Measurements from ENCODE around the gene ANKRD9.
"Not testable (repeated sequence)": the region's sequence is repeated elsewhere in the genome, so short reads cannot be mapped to it uniquely, and the experiment has no call there.

ANKRD9 gene

DNA sequence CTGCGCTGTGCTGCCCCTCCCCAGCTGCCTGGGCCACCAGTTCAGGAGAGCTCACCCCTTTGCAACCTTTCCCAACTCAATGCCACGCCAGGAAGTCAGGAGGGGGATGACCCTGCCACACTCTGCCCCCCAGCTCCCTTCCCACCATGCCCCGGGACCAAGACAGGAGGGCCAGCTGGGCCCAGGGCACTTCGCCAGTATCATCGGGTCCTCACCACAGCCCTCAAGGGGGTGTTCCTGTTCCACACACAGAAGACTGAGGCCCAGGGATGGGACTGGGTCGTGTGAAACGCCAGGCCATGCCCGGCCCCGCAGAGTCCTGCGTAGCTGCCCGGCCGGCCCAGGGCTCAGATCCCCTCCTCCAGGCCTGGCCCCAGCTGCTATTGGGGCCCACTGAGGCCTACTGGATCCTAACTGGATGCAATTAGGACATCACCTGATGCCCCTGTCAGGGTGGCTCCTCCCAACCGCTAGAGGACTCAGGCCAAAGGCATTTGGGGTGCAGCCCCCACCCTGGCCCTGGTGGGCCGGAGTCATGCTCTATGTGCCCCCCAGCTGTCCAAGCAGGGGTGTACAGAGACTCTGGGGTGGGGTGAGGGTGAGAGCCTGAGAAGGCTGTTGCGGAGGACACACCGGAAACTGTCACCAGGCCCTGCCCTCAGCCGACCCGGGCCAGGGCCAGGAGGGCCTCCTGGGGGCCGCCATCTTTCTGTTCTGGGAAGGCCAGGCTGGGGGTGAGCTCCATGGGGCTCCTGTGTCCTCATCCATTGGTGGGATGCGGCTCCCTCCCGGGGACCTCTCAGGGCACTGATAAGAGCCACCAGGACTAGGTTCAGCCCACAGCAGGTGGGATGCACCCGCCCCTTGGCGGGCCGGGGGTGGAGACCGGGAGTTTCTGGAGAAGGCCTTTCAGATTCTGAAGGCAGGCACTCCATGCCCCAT lies 29.3 kb upstream of the ANKRD9 start:
- DNase-seq (ENCODE audit: low read depth): no peak

DNA sequence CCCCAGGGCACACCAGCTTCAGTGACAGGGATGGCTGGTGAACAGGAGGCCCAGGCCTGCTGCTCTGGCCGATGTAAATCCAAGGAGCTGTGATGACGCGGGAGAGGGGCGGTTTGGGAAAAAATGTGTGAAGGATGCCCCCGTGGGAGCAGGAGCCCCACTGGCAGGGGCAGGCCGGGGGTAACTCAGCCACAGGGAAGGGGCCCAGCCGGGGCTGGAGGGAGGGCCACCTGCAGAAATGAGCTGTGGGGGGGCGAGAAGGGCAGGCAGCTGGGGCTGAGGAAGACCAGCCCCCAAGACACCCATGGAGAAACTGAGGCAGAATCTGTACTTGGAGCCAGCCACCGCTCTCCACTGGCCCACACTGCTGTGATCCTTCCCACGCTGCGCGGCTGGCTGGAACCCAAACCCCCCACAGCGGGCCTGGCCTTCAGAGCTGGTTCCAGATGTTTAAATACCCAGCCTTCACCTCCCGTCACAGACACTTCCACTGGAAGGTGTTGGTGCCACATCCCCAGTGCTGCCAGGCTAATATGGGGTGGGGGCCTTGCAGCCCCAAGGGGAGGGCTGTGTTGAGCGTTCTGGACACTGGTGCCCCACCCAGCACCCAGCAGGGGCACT lies 28.5 kb upstream of the ANKRD9 start:
- no peak for DNase-seq (ENCODE audit: low read depth)

DNA sequence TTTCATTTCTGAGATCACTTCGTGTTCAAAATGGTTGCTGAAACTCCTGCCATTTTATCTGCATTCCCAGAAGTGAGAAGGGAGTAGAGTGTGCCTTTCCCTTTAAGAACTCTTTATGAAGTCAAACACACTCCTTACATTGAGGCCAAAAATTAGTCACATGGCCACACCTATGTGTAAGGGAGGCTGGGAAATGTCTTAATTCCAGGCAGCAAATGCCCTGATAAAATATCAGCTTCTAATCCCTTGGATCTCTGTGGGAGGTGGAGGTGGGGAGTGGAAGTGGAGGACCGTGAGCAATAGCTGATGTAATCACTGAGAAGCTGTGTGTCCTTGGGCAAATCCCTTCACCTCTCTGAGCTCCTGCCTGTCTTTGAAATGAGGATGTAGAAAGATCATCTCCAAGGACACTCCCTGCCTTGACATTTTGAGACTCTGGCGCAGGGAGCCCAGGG lies 22.7 kb upstream of the ANKRD9 start:
- DNase-seq (ENCODE audit: low read depth): no peak

DNA sequence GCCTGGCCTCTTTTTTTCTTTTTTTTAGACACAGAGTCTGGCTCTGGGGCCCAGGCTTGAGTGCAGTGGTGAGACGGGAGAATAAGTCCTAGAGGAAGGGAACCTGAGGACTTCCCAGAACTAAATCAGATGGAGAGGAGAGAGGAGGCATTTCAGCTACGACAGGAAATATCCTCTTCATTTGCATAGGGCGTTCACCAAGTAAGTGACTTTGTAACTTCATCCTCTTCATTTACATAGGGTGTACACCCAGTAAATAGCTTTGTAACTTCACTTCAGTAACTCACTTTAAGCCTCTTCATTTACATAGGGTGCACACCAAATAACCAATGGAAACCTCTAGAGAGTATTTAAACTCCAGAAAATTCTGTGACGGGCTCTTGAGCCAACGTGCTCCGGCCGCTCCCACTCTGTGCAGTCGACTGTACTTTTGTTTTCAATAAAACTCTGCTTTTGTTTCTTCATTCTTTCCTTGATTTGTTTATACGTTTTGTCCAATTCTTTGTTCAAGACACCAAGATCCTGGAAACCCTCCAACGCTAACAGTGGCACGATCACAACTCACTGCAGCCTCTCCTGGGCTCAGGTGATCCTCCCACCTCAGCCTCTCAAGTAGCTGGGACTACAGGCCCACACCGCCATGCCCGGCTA lies 21.4 kb upstream of the ANKRD9 start:
- DNase-seq (ENCODE audit: low read depth): no peak

DNA sequence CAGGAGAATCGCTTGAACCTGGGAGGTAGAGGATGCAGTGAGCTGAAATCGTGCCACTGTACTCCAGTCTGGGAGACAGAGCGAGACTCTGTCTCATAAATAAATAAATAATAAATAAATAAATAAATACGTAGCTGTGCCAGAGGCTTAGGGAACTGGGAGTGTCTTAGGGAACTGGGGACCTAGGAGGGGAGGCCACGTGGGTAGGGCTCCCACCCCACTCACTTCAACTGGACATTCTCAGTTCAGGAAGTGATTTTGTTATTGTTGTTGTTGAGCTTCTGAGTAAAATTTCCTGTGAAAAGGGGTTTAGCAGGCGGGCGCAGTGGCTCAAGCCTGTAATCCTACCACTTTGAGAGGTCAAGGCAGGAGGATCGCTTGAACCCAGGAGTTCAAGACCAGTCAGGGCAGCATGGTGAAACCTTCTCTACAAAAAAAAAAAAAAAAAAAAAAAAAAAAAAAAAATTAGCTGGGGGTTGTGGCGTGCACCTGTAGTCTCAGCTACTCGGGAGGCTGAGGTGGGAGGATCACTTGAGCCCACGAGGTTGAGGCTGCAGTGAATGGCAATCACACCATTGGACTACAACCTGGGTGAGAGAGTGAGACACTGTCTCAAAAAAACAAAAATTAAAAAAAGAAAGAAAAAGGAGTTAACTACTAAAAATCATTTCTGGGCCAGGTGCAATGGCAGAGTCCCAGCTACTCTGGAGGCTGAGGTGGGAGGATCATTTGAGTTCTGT lies 19.0 kb upstream of the ANKRD9 start:
- no peak for DNase-seq (ENCODE audit: low read depth)

DNA sequence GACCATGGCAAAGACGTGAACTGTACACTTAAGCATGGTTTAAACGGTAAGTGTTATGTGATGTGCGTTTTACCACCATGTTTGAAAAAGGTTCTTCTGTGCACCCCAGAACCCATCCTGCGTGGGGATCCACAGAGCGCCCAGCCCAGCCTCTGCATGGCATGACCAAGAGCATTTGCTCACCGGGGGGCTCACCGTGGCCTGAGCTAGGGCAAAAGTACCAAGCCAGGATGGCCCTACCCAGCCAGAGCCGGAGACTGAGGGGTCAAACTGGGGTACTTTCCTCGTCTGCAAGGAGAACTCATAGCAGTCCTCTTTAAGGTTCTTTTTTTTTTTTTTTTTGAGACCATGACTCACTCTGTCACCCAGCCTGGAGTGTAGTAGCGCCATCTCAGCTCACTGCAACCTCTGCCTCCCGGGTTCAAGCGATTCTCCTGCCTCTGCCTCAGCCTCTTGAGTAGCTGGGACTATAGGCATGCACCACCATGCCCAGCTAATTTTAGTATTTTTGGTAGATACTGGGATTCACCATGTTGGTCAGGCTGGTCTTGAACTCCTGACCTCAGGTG lies 16.4 kb upstream of the ANKRD9 start:
- DNase-seq (ENCODE audit: low read depth): no peak

DNA sequence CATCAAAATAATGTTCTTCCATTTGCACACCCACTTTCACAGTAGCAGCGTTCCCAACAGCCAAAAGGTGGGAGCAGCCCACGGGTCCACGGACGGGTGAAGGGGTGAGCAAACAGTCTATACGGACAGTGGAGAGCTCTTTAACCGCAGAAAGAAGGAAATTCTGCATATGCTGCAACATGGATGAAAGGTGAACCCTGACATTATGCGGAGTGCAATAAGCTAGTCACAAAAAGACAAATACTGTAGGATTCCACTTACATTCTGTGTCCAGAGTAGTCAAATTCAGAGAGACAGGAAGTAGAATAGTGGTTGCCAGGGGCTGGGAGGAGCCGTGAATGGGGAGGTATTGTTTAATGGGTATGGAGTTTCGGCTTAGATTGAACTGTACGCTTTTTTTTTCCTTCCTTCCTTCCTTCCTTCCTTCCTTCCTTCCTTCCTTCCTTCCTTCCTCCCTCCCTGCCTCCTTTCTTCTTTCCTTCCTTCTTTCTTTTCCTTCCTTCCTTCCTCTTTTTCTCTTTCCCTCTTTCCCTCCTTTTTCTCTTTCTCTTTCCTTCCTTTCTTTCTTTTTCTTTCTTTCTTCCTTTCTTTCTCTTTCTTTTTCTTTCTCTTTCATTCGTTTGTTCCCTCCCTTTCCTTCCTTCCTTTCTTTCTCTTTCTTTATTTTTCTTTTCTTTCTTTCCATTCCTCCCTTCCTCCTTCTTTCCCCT lies 15.8 kb upstream of the ANKRD9 start:
- DNase-seq (ENCODE audit: low read depth): no peak

DNA sequence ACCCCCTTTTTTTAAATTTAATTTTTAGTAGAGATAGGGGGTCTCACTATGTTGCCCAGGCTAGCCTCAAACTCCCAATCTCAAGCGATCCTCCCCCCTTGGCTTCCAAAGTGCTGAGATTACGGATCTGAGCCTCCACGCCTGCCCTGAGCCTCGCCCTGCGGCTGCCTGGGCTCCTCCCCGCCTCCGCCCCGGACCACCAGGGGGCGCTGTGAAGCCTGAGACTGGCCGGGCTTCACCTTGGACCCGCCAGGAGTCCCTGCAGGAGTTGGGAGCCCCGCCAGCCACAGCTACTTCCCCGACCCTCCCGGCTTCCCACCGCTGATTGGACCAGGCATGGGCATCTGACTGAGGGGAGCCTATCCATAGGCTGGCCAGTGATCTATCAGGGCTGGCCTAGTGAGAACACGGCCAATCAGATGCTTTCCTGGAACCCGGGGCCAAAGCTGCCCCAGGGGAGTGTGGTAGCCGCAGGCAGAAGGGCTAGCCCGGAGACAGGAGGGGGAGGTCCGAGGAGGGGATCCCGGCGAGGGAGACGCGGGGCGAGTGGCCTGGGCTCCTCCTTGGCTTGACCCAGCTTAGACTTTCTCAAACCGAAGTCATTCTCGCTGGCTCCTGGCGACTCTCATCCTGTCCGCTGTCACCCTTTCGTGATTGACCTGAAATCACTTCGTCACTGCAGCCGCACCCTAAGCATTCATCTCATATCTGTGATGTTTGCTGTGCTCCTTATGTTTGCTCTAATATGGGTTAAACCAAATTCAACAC lies 15.1 kb upstream of the ANKRD9 start:
- peak; percentile 86 for DNase-seq (ENCODE audit: low read depth)

DNA sequence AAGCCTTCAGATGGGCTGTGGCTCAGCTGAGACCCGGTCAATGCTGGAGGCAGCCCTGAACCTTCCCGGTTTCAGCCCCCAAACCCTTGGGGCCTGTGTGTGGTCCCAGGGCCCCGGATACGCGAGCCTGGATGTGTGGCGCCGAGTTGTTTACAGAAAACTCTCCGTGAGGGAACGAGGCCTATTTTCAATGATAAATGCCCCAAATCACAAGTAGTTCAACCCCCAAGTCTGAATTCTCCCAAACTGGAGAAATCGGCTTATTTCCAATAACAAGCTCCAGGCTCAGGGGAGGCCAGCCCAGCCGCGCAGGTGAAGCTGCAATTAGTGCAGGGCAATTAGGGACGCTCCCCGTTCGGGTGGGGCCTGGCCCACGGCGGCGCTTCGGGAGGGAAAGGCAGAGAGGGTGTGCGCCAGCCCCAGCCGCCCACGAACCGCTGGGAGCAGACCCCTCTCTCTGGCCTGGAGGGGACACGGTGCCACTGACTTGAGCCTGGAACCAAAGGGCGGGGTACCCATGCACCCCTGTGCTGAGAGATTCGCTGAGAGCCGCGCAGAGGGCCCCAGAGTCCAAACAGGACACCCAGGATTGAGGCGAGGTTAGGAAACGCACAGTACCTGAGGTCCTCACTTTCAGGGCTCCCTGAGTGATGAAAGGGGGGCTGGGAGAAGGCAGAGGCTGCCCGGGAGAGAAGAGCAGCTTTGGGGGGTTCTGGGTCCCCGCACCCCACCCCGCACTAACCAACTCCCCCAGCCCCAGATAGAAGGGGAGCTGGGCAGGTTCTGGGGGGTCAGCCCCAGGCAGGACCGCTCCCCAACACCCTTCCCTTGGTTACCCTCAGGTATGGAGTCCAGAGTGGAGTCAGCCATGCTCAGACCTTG lies 14.2 kb upstream of the ANKRD9 start:
- no peak for DNase-seq (ENCODE audit: low read depth)

DNA sequence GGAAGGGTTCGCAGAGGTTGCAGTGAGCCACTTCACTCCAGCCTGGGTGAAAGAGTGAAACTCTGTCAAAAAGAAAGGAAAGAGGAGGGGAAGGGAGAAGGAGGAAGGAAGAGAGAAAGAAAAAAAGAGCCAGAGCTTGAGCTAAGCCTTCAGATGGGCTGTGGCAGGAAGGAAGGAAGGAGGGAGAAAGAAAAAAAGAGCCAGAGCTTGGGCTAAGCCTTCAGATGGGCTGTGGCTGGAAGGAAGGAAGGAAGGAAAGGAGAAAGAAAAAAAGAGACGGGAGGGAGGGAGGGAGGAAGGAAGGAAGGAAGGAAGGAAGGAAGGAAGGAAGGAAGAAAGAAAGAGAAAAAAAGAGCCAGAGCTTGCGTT lies 13.6 kb upstream of the ANKRD9 start:
- DNase-seq (ENCODE audit: low read depth): no peak

DNA sequence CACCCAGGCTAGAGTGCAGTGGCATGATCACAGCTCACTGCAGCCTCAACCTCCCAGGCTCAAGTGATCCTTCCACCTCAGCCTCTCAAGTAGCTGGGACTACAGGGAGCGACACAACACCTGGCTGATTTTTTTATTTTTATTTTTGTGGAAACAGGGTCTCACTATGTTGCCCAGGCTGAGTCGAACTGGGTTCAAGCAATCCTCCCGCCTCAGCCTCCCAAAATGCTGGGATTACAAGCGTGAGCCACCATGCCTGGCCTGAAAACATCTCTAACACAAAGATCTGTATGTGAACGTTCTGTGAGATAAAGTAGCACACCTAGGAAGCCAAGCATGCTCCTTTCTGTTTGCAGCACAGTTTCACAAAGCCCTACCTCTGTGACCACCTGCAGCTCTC lies 10.1 kb upstream of the ANKRD9 start:
- not testable (repeated sequence) for DNase-seq (ENCODE audit: low read depth)

DNA sequence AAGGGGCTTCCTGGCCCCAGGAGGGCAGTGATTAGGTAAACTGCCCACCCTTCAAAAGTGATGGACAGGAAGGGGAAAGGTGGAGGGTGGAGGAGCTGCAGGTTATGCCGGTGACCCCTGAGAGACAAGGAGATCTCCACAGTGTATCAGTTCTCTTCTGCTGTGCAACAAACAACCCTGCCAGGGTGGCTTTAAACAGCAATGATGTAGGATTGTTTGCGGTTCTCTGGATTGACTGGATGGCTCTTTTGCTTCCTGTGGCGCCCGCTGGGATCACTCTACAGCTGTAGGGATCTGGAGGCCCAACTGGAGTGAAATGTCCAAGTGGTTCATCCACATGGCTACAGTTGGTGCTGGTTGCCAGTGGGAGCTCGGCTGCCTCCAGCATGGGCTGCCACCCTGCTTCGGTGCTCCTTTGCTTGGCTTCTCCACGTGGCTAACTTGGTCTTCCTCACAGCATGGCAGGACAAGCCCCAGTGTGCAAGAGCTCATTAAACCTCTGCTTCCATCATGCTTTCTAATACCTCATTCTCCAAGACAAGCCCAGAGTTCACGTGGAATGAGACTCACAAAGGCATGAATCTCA lies 8.6 kb upstream of the ANKRD9 start:
- no peak for DNase-seq (ENCODE audit: low read depth)

DNA sequence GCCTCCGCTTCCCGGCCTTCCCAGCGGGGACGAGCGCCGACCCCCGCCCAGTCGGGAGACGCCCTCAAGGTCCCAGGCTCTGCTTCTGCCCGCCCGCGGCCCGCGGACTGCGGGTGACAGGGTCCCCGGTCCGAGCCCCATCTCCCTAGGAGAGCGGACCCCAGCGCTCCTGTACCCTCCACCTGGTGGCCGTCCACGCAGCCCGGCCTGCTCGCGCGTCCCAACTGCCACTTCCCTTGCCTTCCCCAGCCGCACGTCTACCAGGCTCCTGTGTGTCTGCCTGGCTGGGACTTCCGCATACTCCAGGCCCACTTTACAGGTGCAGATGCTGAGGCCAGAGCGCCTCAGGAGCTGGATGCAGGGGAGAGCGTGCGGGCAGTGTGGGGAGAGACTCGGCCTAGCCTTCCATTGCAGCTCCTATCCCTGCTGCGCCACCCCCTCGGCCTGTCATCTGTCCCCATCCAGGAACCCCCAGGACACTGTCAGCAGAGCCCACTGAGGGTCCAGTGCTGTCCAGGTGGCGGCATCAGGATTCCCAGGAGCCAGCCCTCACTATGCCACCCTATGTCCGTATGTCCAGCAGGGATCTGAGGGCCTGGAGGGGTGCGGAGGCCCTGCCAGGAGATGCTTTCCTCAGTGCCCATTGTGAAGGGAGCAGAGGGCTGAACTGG lies 8.0 kb upstream of the ANKRD9 start:
- no peak for DNase-seq (ENCODE audit: low read depth)

DNA sequence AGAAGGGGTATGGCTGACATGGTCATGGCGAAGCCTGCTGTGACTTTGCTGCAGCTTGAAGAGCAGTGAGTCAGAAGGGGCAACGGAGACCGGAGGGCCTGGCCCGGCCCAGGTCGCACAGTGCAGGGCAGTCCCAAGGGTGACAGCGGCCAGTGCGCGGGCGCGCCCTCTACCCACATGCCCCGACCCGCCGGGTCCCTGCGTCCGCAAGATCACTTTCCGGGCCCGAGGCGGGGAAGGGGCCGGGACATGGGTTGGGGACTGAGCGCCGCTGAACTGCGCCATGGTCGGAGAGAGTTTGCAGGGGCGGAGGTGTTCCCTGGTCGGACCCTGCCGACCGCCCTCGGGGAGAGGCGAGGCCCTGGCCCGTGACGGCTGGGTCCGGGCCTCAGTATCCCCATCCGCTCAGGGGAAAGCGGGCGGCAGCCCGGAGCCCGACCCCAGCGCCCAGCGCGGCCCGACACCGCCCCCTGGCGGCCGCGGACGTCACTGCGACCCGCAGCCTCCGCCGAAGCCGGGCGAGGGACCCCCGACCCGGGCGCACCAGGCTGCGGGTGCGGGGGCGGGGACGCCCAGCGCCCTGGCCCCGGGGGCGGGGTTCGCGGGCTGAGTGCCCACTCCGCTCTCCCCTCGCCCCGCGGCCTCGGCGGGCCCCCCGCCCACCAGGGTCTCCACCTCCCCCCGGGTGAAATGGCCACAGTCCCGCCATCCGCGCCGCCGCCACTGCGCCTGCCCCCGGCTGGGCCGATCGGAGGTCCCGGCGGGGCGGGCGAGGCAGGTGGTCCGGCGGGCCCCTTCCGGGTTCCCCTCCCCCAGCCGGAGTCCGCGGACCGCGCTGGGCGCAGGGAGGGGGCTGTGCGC lies 7.2 kb upstream of the ANKRD9 start:
- peak; percentile 33 for DNase-seq (ENCODE audit: low read depth)

DNA sequence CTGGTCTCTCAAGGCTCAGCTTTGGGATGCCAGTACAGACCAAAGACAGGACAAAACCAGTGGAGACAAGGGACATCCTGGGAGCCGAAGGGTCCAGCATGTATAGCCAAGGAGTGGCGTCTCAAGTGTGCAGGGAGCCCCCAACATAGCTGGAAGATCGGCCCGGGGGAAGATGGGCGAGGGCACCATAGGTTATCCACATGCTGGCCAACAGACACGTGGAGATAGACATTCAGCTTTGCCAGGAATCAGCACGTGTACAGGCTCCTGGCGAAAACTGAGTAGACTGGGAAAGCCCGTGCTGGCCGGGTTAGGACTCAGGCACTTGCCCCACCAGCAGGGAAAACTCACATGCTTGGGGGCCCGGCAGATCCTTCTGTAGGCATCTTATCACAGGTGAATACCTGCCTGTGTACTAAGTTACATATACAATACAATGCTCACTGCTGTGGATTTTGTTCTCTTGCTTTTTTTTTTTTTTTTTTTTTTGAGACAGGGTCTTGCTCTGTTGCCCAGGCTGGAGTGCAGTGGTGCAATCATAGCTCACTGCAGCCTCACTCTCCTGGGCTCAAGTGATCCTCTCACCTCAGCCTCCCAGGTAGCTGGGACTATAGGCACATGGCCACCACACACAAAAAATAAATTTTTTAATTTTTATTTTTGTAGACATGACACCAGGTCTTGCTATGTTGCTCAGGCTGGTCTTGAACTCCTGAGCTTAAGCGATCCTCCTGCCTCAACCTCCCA lies 5.6 kb upstream of the ANKRD9 start:
- no peak for DNase-seq (ENCODE audit: low read depth)

DNA sequence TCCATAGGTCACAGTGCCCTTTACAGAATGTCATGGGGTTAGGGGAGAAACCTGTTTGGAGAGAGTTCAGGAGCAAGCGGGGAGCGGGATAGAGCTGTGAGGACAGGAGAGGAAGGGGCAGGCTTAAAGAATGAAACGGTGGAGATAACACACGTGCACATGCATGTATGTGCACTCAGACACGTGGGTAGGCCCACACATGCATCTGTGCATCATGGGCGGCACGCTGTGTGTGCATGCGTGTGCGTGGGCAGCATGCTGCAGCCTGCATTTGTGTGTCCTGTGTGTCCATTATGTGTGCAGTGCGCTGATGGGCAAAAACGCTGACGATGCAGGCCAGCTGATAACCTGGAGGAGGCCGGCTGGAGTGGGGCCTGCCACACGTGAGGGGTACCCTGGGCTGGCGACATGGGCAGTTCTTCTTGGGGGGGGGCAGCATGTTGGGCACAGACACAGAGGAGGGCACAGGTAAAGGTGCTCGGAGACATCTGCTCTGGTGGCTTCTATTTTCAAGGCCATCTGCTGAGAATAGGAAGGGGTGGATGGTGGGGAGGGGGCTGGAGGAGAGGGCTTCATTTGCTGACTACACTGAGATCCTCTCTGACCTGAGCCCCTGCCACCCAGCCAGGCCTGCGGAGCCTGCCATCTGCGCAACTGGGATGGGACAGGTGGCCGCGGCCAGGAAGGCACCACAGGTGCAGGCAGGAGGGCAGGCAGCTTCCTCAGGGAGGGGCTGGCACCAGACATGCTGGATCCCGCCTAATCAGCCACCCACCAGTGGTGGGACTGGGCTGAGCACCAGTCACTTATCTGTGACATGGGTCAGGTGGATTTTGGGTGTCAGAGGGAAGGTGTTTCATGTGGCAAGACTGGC lies 4.6 kb upstream of the ANKRD9 start:
- no peak for DNase-seq (ENCODE audit: low read depth)

Measured in stimulated activated CD8-positive, alpha-beta memory T cell treated with anti-CD3 and anti-CD28 coated beads, Interleukin-12 subunit alpha, Interleukin-12 subunit beta, amount 100 ng/mL, for 1 hour (primary cell).